ENCODE results near the gene DOCK4. TPM values are rescaled to one million over a fixed set of nuclear protein-coding genes. Genes with fewer than 3 reads are reported as not detected.

Gene DOCK4
- total RNA-seq, 6 experiments from 2014 or later = 9.4 to 29.9 (median 22.8) TPM

DNA sequence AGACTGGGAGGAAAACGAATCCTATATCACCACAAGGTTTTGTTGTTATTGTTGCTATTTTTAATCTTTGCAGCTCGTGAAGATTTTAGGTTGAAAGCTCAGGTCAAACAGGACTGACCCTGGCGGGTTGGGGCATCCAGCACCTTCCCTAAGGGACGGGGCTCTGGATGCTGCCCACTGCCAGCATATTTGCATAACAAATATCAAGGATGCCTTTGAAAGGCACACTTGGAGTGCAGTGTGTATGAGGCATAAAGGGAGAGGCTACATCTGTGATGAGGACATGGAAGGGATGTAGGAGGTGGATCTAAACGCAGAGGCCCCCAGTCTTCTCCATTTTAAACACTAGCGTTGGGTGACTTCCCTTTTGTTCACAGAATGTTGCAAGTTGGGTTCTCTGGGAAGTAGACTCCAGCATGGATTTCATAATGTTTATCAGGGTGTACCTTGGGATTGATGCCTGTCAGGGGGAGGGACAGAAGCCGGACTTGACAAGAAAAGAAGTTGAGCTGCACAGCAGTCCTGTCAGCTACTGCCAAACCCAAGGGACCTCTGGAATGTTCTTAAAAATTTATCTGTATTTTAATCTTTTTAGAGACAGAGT, 462.9 kb downstream of the DOCK4 start:
- ATAC-seq (peak in 2 of 4 donors; percentile 39 to 53), DNase-seq (no peak)
- peaks cover 0 to 18% (median 0%) of the 10 kb centered on the region in 4 donors for H3K4me1 ChIP-seq
- no peaks in the 10 kb centered on the region for H3K27me3 ChIP-seq
- TF ChIP-seq POLR2A (IDR thresholded peaks at IDR 0.05) (no peak), CTCF (IDR thresholded peaks at IDR 0.05) (no peak)
- 56% methylated on average over 5 of the region's 7 CpGs for WGBS (ENCODE audit: insufficient coverage, low coverage, low lambda C conversion rate, missing lambda C conversion rate)
- H3K4me3 ChIP-seq = no peak overlapping the region
- intact Hi-C loops (cut with DNase I) = loop anchor here in 1 of 2 donors (10.0 kb wide), 1 partner anchor 111 kb away; no protein-coding TSS in a partner anchor
- peaks cover 0 to 3% (median 0%) of the 10 kb centered on the region in 4 donors for H3K9me3 ChIP-seq
- H3K36me3 ChIP-seq = peaks cover 0 to 12% (median 7%) of the 10 kb centered on the region in 4 donors
- H3K27ac ChIP-seq = no peak overlapping the region

DNA sequence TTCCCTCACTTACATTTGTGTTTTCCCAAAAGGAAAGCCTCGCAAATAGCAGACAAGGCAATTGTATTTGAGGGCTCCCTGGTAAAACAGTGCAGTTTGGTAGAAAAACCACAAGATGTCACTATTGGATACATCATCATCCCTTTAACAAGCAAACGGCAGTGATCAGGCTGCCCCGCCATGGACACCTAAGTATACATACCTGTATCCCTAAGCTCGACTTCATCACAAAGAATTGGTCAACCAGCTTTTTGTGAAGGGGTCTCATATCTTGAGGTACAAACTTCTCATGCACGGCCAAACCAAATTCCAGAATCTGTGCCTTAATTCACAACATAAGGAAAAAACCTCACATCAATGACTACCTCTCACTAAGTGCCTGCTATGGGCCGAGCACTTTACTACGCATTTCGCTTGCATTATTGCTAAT, 464.4 kb downstream of the DOCK4 start:
- Histone ChIP-seq H3K4me1 (peaks cover 0 to 18% (median 0%) of the 10 kb centered on the region in 4 donors), H3K27ac (no peak overlapping the region), H3K9me3 (no peaks in the 10 kb centered on the region), H3K36me3 (peaks cover 0 to 12% (median 7%) of the 10 kb centered on the region in 4 donors), H3K27me3 (no peaks in the 10 kb centered on the region), H3K4me3 (no peak overlapping the region)
- DNase-seq = peak in 1 of 3 donors; percentile 51
- WGBS (ENCODE audit: insufficient coverage, low coverage, low lambda C conversion rate, missing lambda C conversion rate) = 44% methylated on average over 7 of the region's 8 CpGs
- peak; percentile 56 to 69 (median 61) for TF ChIP-seq CTCF (IDR thresholded peaks at IDR 0.05)
- no peak for TF ChIP-seq POLR2A (IDR thresholded peaks at IDR 0.05)
- intact Hi-C loops (cut with DNase I) = loop anchor here in 1 of 2 donors (10.0 kb wide), 1 partner anchor 113 kb away; no protein-coding TSS in a partner anchor
- peak; percentile 84 to 87 (median 86) for ATAC-seq

GRCh38 chr7:111740942-111741341, 465.3 kb downstream of the DOCK4 start:
- Histone ChIP-seq H3K4me1 (peaks cover 0 to 18% (median 0%) of the 10 kb centered on the region in 4 donors), H3K27me3 (no peaks in the 10 kb centered on the region), H3K9me3 (no peaks in the 10 kb centered on the region), H3K4me3 (no peak overlapping the region), H3K36me3 (peaks cover 0 to 12% (median 7%) of the 10 kb centered on the region in 4 donors), H3K27ac (no peak overlapping the region)
- intact Hi-C loops (cut with DNase I) = loop anchor here in 1 of 2 donors (10.0 kb wide), 1 partner anchor 114 kb away; no protein-coding TSS in a partner anchor
- 90% methylated on average over 3 of the region's 3 CpGs for WGBS (ENCODE audit: insufficient coverage, low coverage, low lambda C conversion rate, missing lambda C conversion rate)
- ATAC-seq = no peak
- no peak for TF ChIP-seq POLR2A (IDR thresholded peaks at IDR 0.05)
- no peak for TF ChIP-seq CTCF (IDR thresholded peaks at IDR 0.05)
- no peak for DNase-seq

DNA sequence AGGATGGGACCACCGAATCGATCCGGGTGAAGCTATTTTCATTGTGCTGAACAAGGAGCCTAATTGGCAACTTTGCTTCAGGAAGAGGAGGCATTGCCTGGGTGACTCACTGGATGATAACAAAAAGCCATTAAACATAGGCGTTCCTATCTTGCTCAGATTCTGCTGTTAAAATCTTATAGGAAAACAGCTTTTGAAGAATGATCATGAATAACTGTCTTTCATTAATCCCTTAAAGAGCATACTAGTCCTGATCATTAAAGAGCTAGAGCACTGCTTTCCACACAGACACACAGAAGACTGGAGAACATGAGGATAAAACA, 469.7 kb downstream of the DOCK4 start:
- Histone ChIP-seq H3K27ac (no peak overlapping the region), H3K36me3 (peaks cover 0 to 32% (median 6%) of the 10 kb centered on the region in 4 donors), H3K27me3 (no peaks in the 10 kb centered on the region), H3K9me3 (no peaks in the 10 kb centered on the region), H3K4me1 (peaks cover 0 to 3% (median 0%) of the 10 kb centered on the region in 4 donors), H3K4me3 (no peak overlapping the region)
- intact Hi-C loops (cut with DNase I) = no loop called here
- WGBS (ENCODE audit: insufficient coverage, low coverage, low lambda C conversion rate, missing lambda C conversion rate) = 39% methylated on average over 4 of the region's 4 CpGs
- DNase-seq = no peak
- no peak for TF ChIP-seq POLR2A (IDR thresholded peaks at IDR 0.05)
- no peak for TF ChIP-seq CTCF (IDR thresholded peaks at IDR 0.05)
- no peak for ATAC-seq
